ENCODE results near the gene LIMS4.
"Not testable (repeated sequence)": the region's sequence is repeated elsewhere in the genome, so short reads cannot be mapped to it uniquely, and the experiment has no call there.

Gene LIMS4

GRCh38 chr2:110480084-110480483, 7.5 kb upstream of the LIMS4 start:
- not testable (repeated sequence) for H3F3A ChIP-seq (ENCODE audit: insufficient read depth, low read length); H3K9ac ChIP-seq (ENCODE audit: low read length); H3K79me2 ChIP-seq (ENCODE audit: low read length); H3K27ac ChIP-seq (ENCODE audit: low read length); H4K20me1 ChIP-seq (ENCODE audit: insufficient read depth, low read length); H3K27me3 ChIP-seq (replicated peaks; ENCODE audit: insufficient read depth, low read length); H3K4me2 ChIP-seq (ENCODE audit: low read depth, low read length); H3K9me2 ChIP-seq (replicated peaks; ENCODE audit: insufficient read depth, low read length); H3K36me3 ChIP-seq (replicated peaks; ENCODE audit: insufficient read depth, low read length); H2AFZ ChIP-seq (ENCODE audit: low read length); H3K4me1 ChIP-seq (ENCODE audit: low read length); H3K4me3 ChIP-seq (ENCODE audit: low read length); H3K9me3 ChIP-seq (replicated peaks; ENCODE audit: insufficient read depth, low read length); DNase-seq

GRCh38 chr2:110477370-110477769, 4.8 kb upstream of the LIMS4 start:
- H3F3A ChIP-seq (ENCODE audit: insufficient read depth, low read length); H2AFZ ChIP-seq (ENCODE audit: low read length); H3K9ac ChIP-seq (ENCODE audit: low read length); H3K4me3 ChIP-seq (ENCODE audit: low read length); H3K9me2 ChIP-seq (replicated peaks; ENCODE audit: insufficient read depth, low read length); H3K27ac ChIP-seq (ENCODE audit: low read length); H3K27me3 ChIP-seq (replicated peaks; ENCODE audit: insufficient read depth, low read length); H3K79me2 ChIP-seq (ENCODE audit: low read length); H3K9me3 ChIP-seq (replicated peaks; ENCODE audit: insufficient read depth, low read length); H3K4me2 ChIP-seq (ENCODE audit: low read depth, low read length); H3K4me1 ChIP-seq (ENCODE audit: low read length); H4K20me1 ChIP-seq (ENCODE audit: insufficient read depth, low read length); H3K36me3 ChIP-seq (replicated peaks; ENCODE audit: insufficient read depth, low read length); DNase-seq: not testable (repeated sequence)

GRCh38 chr2:110476952-110477351, 4.3 kb upstream of the LIMS4 start:
- not testable (repeated sequence) for H3K27me3 ChIP-seq (replicated peaks; ENCODE audit: insufficient read depth, low read length); H3K9me2 ChIP-seq (replicated peaks; ENCODE audit: insufficient read depth, low read length); H3F3A ChIP-seq (ENCODE audit: insufficient read depth, low read length); H3K27ac ChIP-seq (ENCODE audit: low read length); DNase-seq; H3K9ac ChIP-seq (ENCODE audit: low read length); H2AFZ ChIP-seq (ENCODE audit: low read length); H3K4me2 ChIP-seq (ENCODE audit: low read depth, low read length); H3K79me2 ChIP-seq (ENCODE audit: low read length); H3K9me3 ChIP-seq (replicated peaks; ENCODE audit: insufficient read depth, low read length); H4K20me1 ChIP-seq (ENCODE audit: insufficient read depth, low read length); H3K4me3 ChIP-seq (ENCODE audit: low read length); H3K36me3 ChIP-seq (replicated peaks; ENCODE audit: insufficient read depth, low read length); H3K4me1 ChIP-seq (ENCODE audit: low read length)

- not testable (repeated sequence) for H3K9ac ChIP-seq (ENCODE audit: low read length); H3K27ac ChIP-seq (ENCODE audit: low read length); H3K9me3 ChIP-seq (replicated peaks; ENCODE audit: insufficient read depth, low read length); DNase-seq; H3K4me3 ChIP-seq (ENCODE audit: low read length); H3K27me3 ChIP-seq (replicated peaks; ENCODE audit: insufficient read depth, low read length); H3F3A ChIP-seq (ENCODE audit: insufficient read depth, low read length); H2AFZ ChIP-seq (ENCODE audit: low read length); H3K4me2 ChIP-seq (ENCODE audit: low read depth, low read length); H3K4me1 ChIP-seq (ENCODE audit: low read length); H4K20me1 ChIP-seq (ENCODE audit: insufficient read depth, low read length); H3K79me2 ChIP-seq (ENCODE audit: low read length); H3K36me3 ChIP-seq (replicated peaks; ENCODE audit: insufficient read depth, low read length); H3K9me2 ChIP-seq (replicated peaks; ENCODE audit: insufficient read depth, low read length)
Measured at GRCh38 chr2:110475627-110476359, 3.2 kb upstream of the LIMS4 start.

GRCh38 chr2:110474898-110475297, 2.3 kb upstream of the LIMS4 start:
- H3K9me3 ChIP-seq (replicated peaks; ENCODE audit: insufficient read depth, low read length); H3K4me1 ChIP-seq (ENCODE audit: low read length); H2AFZ ChIP-seq (ENCODE audit: low read length); H3K9me2 ChIP-seq (replicated peaks; ENCODE audit: insufficient read depth, low read length); H3K27ac ChIP-seq (ENCODE audit: low read length); H3K4me2 ChIP-seq (ENCODE audit: low read depth, low read length); H3K4me3 ChIP-seq (ENCODE audit: low read length); H3F3A ChIP-seq (ENCODE audit: insufficient read depth, low read length); H3K9ac ChIP-seq (ENCODE audit: low read length); H4K20me1 ChIP-seq (ENCODE audit: insufficient read depth, low read length); H3K36me3 ChIP-seq (replicated peaks; ENCODE audit: insufficient read depth, low read length); H3K79me2 ChIP-seq (ENCODE audit: low read length); H3K27me3 ChIP-seq (replicated peaks; ENCODE audit: insufficient read depth, low read length); DNase-seq: not testable (repeated sequence)

- H3K9ac ChIP-seq (ENCODE audit: low read length), result not testable (repeated sequence)
Measured at GRCh38 chr2:110473059-110473358, 393 bp upstream of the LIMS4 start.

GRCh38 chr2:110468921-110469320, 3.7 kb downstream of the LIMS4 start:
- not testable (repeated sequence) for H3K36me3 ChIP-seq (replicated peaks; ENCODE audit: insufficient read depth, low read length); H3K4me1 ChIP-seq (ENCODE audit: low read length); H3F3A ChIP-seq (ENCODE audit: insufficient read depth, low read length); H3K4me2 ChIP-seq (ENCODE audit: low read depth, low read length); H3K27me3 ChIP-seq (replicated peaks; ENCODE audit: insufficient read depth, low read length); H3K4me3 ChIP-seq (ENCODE audit: low read length); H2AFZ ChIP-seq (ENCODE audit: low read length); DNase-seq; H3K9me2 ChIP-seq (replicated peaks; ENCODE audit: insufficient read depth, low read length); H3K27ac ChIP-seq (ENCODE audit: low read length); H4K20me1 ChIP-seq (ENCODE audit: insufficient read depth, low read length); H3K79me2 ChIP-seq (ENCODE audit: low read length); H3K9me3 ChIP-seq (replicated peaks; ENCODE audit: insufficient read depth, low read length); H3K9ac ChIP-seq (ENCODE audit: low read length)

More at GRCh38 chr2:110473059-110473358, 393 bp upstream of the LIMS4 start:
- not testable (repeated sequence) for H3K4me3 ChIP-seq (ENCODE audit: low read length); H3F3A ChIP-seq (ENCODE audit: insufficient read depth, low read length); H3K27me3 ChIP-seq (replicated peaks; ENCODE audit: insufficient read depth, low read length); H3K4me1 ChIP-seq (ENCODE audit: low read length); H3K79me2 ChIP-seq (ENCODE audit: low read length); H3K4me2 ChIP-seq (ENCODE audit: low read depth, low read length); H3K9me2 ChIP-seq (replicated peaks; ENCODE audit: insufficient read depth, low read length); H2AFZ ChIP-seq (ENCODE audit: low read length); DNase-seq; H3K9me3 ChIP-seq (replicated peaks; ENCODE audit: insufficient read depth, low read length); H3K36me3 ChIP-seq (replicated peaks; ENCODE audit: insufficient read depth, low read length); H3K27ac ChIP-seq (ENCODE audit: low read length); H4K20me1 ChIP-seq (ENCODE audit: insufficient read depth, low read length)

GRCh38 chr2:110465312-110465711, 7.3 kb downstream of the LIMS4 start:
- DNase-seq; H3K9ac ChIP-seq (ENCODE audit: low read length); H3K79me2 ChIP-seq (ENCODE audit: low read length); H2AFZ ChIP-seq (ENCODE audit: low read length); H3K36me3 ChIP-seq (replicated peaks; ENCODE audit: insufficient read depth, low read length); H3K27ac ChIP-seq (ENCODE audit: low read length); H3K9me3 ChIP-seq (replicated peaks; ENCODE audit: insufficient read depth, low read length); H3K4me1 ChIP-seq (ENCODE audit: low read length); H3K9me2 ChIP-seq (replicated peaks; ENCODE audit: insufficient read depth, low read length); H3K27me3 ChIP-seq (replicated peaks; ENCODE audit: insufficient read depth, low read length); H3K4me3 ChIP-seq (ENCODE audit: low read length); H3K4me2 ChIP-seq (ENCODE audit: low read depth, low read length); H3F3A ChIP-seq (ENCODE audit: insufficient read depth, low read length); H4K20me1 ChIP-seq (ENCODE audit: insufficient read depth, low read length): not testable (repeated sequence)

All from MM.1S (cell line).